ENCODE measurements around the gene SEMA3B. TPM values are rescaled to one million over a fixed set of nuclear protein-coding genes. Genes with fewer than 3 reads are reported as not detected.

SEMA3B gene
- total RNA-seq, 1 experiment from 2014 or later, result 6.4 TPM

DNA sequence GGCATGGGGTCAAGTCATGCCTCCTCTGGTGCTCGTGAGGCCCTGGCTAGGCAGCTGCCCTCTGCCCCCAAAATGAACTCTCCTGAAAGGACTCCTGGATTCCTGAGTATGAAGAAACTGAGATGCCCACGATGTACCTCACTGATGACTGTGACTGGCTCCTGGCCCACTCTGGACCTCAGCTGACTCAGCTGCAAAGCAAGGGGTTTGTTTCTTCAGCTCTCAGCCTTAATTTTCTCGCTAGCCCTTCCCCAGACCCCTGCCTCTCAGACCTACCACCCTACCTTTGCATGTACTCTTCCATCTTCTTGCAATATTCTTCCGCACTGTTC lies 38.2 kb upstream of the SEMA3B start:
- H3K27ac ChIP-seq (ENCODE audit: insufficient read length, low read depth, low read length), result no peak overlapping the region
- H3K4me3 Mint-ChIP-seq, result no peak overlapping the region; a peak in 2 of 5 replicates
- no peak overlapping the region for H3K56ac ChIP-seq (ENCODE audit: insufficient read length, low read depth, low read length)
- no peak overlapping the region for H3T11ph ChIP-seq (ENCODE audit: low read length)
- no peak overlapping the region for H2BK12ac ChIP-seq (ENCODE audit: insufficient read length, low read depth, low read length)
- H4K5ac ChIP-seq (ENCODE audit: insufficient read length, low read depth, low read length), result no peak overlapping the region
- no peak overlapping the region for H4K91ac ChIP-seq (ENCODE audit: insufficient read length, low read depth, low read length)
- H3K9me3 ChIP-seq (ENCODE audit: control insufficient read depth, low read depth, low read length), result no peaks in the 10 kb centered on the region
- WGBS (ENCODE audit: extremely low coverage, insufficient read length, low lambda C conversion rate), result no CpG with 5 or more reads among the region's 4 CpGs
- no peak overlapping the region for H2BK20ac ChIP-seq (ENCODE audit: low read depth, low read length, poor library complexity, severe bottlenecking)
- H3K9ac ChIP-seq (ENCODE audit: extremely low read depth, insufficient read length, low read length), result no peak overlapping the region
- H3K4me2 ChIP-seq (ENCODE audit: insufficient read depth, insufficient read length, low read length), result no peak overlapping the region
- H2AFZ ChIP-seq (ENCODE audit: low read length), result no peak overlapping the region
- peaks cover 12% of the 10 kb centered on the region for H3K23me2 ChIP-seq (ENCODE audit: insufficient read length, low read depth, low read length, poor library complexity, severe bottlenecking)
- H3K79me2 ChIP-seq (ENCODE audit: insufficient read depth, low read length), result no peaks in the 10 kb centered on the region
- no peaks in the 10 kb centered on the region for H3K27me3 ChIP-seq (ENCODE audit: insufficient read depth, low read length)
- H2AK5ac ChIP-seq (ENCODE audit: insufficient read length, low read length), result no peak overlapping the region
- no peaks in the 10 kb centered on the region for H4K20me1 ChIP-seq (ENCODE audit: control insufficient read depth, insufficient read depth, insufficient read length)
- H3K27ac Mint-ChIP-seq, result peak overlapping the region in 1 of 3 experiments; percentile 1; a peak in 1 of 7 replicates
- no peak overlapping the region for H2BK5ac ChIP-seq (ENCODE audit: insufficient read length, low read length)
- H3K23ac ChIP-seq (ENCODE audit: insufficient read length, low read depth, low read length), result no peak overlapping the region
- H3K4me1 Mint-ChIP-seq, result peaks cover 38 to 49% of the 10 kb centered on the region in 2 experiments
- TF ChIP-seq, protein P1, sequence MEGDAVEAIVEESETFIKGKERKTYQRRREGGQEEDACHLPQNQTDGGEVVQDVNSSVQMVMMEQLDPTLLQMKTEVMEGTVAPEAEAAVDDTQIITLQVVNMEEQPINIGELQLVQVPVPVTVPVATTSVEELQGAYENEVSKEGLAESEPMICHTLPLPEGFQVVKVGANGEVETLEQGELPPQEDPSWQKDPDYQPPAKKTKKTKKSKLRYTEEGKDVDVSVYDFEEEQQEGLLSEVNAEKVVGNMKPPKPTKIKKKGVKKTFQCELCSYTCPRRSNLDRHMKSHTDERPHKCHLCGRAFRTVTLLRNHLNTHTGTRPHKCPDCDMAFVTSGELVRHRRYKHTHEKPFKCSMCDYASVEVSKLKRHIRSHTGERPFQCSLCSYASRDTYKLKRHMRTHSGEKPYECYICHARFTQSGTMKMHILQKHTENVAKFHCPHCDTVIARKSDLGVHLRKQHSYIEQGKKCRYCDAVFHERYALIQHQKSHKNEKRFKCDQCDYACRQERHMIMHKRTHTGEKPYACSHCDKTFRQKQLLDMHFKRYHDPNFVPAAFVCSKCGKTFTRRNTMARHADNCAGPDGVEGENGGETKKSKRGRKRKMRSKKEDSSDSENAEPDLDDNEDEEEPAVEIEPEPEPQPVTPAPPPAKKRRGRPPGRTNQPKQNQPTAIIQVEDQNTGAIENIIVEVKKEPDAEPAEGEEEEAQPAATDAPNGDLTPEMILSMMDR (conservative IDR thresholded peaks at IDR 0.05), result no peak
- no peak overlapping the region for H3K18ac ChIP-seq (ENCODE audit: insufficient read length, low read depth, low read length)
- no peaks in the 10 kb centered on the region for H3K79me1 ChIP-seq (ENCODE audit: insufficient read depth, low read depth, low read length, poor library complexity, severe bottlenecking)
- H2BK120ac ChIP-seq (ENCODE audit: low read depth, low read length, poor library complexity, severe bottlenecking), result no peak overlapping the region
- no peak for DNase-seq
- H3K4me1 ChIP-seq (ENCODE audit: insufficient read depth, low read length), result no peaks in the 10 kb centered on the region
- H3K27me3 Mint-ChIP-seq (ENCODE audit: low read depth), result peaks cover 19% of the 10 kb centered on the region
- H4K8ac ChIP-seq (replicated peaks; ENCODE audit: insufficient read length, low read depth, low read length), result no peak overlapping the region
- H3K14ac ChIP-seq (ENCODE audit: insufficient read depth, low read length), result no peak overlapping the region
- H3K9me3 Mint-ChIP-seq, result peaks cover 0 to 2% of the 10 kb centered on the region in 2 experiments; a peak in 3 of 5 replicates
- H3K36me3 Mint-ChIP-seq (ENCODE audit: insufficient read depth in 1 of 3, low read depth in 3 of 3), result no peaks in the 10 kb centered on the region; a peak in 1 of 7 replicates
- no peak overlapping the region for H2BK15ac ChIP-seq (ENCODE audit: low read depth, low read length)
- no peak overlapping the region for H3K4ac ChIP-seq (ENCODE audit: low read depth, low read length)
